ENCODE data around the gene TGM2.

DNA sequence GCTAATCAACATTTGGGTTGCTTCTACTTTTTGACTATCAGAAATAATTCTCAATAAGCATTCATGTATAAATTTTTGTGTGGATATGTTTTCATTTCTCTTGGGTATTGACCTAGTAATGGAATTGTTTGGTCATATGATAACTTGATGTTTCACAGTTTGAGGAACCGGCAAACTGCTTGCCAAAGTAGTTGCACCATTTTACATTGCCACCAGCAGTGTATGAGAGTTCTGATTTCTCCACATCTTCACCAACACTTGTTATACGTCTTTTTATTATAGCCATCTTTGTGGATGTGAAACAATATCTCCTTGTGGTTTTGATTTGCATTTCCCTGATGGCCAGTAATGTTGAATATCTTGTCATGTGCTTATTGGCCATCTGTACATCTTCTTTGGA lies 42.6 kb upstream of the TGM2 start:
- TF ChIP-seq ZNF623 (tag by site-specific recombination; IDR thresholded peaks at IDR 0.05) (no peak), CTCF (tag by site-specific recombination; IDR thresholded peaks at IDR 0.05) (no peak)
